IPS-NIHi7 (cell line): ENCODE measurements around the gene TSHZ2.

ENCODE experiments used
- DNase-seq: peaks from one replicate; pipeline ENCODE4 v3.0.0; 2012; ENCODE audit warnings: mixed read lengths; ENCODE audit errors: extremely low spot score

TSHZ2 gene

DNA sequence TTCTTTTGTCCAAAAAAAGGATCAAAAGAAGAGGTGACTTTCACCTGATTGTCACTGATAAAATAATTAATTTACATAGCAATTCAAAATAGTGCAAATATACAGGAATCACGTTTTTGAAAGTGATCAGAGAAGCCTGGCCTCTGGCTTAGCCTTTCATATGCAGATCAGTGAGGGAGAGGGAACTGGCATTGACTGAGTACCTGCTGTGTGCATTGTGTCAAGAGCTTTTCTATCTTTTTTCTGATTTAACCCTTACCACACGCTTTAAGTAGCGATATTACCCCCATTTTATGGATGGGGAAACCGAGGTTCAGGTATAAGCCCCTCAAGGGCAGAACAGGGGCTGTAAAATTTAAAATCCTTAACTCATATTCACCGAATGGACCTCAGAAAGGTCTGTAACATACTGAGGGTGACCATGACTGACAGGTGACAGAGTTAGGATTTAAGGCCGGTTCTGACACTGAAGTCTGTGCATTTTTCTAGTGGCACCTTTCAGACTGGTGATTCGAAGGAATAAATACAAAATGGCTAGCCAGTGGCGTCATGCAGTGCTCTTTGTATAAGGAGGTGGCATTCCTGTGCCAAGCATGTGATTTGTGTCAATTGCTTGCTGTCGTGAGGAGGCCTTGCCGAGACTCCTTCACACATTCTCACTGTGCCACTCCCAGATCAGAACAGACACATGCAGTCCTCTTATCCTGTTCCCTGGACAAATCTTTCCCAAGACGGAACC lies 310.2 kb downstream of the TSHZ2 start:
- peak; percentile 41 for DNase-seq

DNA sequence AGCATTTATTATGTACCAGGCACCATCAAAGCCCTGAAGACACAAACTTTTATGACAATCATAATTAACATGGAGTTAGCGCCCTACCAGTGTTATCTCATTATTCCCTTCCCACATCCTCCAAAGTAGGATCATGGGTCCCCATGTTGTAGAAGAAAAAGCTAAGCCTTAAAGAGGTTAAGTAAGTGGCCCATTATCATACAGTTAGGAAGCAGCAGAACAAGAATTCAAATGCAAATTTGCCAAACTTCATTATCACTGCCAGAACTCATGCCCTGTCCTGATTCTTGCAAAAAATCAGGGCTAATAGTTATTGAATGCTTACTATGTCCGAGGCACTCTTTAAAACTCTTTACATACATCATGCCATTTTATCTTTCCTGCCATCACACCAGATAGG lies 310.9 kb downstream of the TSHZ2 start:
- no peak for DNase-seq

DNA sequence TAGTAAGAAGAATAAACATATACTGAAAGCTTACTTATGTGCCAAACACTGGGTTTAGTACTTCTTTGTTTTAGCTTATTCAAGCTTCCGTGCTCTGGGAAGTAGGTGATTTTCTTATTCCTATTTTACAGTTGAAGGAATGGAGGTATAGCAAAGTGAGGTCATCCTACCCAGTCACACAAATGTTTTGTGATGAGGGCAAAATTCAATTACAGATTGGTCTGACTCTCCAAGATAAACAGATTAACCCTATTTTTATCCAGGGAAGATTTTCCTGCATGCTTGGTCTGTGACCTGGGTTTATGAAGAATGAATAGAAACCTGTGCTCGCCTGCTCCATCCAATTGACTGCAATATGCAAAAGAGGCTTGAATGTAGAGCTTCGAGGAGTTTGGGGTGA lies 311.4 kb downstream of the TSHZ2 start:
- DNase-seq, result no peak

DNA sequence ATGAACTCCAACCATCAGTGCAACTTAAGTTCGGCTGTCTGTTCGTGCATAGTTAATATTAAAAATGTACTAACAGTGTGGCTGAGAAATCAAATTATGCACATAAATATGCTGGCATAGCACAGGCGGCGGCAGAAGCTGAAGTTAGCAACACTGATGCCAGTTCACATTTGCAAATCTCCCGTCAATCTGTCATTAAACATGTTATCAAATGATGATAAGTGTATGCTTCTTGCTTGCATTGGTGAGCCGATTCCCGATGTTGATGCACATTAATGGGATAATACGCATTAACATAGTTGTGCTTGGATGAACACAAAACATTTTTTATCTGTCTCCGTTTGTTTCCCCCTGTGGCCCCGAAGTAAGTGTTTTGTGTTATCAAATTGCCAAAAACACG lies 312.1 kb downstream of the TSHZ2 start:
- DNase-seq, result no peak

DNA sequence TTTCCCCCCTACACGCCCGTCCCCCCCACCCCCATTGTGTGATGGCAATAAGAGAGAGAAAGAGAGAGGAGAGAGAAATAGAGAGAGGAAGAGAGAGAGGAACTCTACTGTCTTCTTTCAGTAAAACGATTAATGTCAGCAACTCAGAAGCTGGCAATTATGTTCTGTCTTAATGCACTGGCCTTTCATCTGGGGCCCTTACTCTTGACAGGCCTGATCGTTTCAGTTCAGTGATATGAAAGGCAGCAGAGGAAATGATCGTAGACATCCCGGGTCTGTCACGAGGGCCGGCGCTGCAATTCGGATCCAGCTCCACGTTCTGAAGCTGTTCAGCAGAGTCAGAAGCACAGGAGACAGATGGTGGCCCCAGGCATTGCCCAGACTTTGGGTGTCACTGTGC lies 312.5 kb downstream of the TSHZ2 start:
- DNase-seq, result no peak

DNA sequence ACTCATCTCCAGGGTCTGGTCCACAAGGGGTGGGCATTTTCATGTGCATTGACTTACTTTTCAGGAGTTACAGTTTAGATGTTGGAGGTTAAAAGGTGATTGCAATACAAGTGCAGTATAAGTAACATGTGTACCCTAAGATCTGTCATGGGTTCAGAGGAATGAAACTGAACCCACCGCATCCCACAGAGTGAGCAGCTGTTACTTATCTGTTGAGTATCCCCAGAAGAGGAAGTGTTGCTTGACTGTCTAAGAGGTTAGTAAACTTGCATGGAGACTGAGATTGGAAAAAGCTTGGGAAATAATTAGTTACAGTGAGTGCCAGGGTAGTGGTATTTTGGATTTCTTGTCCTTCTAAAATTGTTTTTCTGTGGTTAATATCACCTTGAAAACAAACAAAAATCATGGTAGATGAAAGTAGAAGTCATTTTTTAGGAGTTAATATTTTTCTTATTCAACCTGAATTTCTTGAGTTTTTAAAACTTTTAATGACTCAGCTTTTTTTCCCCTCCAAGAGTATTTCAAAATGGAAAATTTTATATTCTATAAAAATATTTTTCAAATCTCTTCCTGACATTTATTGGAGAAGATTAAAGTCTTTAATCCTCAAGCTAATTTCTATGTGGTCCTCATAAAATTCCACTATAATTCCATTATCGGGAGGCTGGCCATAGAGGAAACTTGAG lies 315.3 kb downstream of the TSHZ2 start:
- DNase-seq, result no peak

DNA sequence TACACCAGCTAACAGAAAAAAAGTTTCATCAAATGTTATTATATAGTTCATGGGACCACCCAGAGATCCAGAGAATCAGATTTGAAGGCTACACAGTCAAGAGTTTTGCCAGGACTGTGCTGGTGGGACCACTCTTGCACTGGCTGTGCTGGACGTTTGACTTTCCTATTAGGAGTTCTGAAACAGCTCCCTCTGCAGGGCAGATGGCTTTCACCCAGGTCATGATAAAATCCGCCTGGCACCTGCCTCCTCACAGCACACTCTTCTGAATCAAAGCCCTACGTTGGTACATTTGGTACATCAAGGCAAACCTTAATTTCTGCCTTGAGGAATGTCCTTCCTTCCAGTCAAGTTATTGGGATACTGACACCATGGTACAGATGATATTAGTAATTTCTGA lies 319.4 kb downstream of the TSHZ2 start:
- peak; percentile 76 for DNase-seq

DNA sequence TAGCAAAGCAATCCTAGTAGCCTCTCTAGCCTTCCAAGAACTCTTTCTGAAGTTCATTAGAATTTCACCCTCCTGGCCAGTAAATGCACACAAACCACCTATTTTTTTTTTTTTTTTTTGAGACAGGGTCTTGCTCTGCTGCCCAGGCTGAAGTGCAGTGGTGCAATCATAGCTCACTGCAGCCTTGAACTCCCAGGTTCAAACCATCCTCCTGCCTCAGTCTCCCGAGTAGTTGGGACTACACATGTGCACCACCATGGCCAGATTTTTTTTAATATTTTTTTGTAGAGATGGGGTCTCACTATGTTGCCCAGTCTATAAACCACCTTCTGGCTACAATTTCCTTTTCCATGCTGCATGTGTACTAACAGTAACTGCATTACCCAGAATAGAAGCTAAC lies 320.2 kb downstream of the TSHZ2 start:
- DNase-seq, result no peak

DNA sequence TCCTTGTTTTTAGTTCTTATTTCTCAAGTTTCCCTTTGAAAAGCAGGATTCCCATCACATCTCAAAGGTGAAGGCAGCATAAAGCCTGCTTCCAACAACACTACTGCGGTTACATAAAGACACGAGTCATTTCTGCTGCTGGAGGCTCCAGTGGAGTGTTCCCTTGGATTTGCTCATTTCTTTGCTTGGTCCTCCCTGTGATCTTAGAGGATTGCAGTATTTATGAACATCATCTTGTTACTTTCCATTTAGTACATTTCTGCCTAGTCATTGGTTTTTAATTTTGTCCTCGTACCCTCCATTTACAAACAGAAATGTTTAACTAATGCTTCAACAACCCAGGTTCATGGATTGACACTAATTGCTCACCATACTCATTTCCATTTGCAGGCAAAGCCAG lies 322.6 kb downstream of the TSHZ2 start:
- DNase-seq, result no peak

DNA sequence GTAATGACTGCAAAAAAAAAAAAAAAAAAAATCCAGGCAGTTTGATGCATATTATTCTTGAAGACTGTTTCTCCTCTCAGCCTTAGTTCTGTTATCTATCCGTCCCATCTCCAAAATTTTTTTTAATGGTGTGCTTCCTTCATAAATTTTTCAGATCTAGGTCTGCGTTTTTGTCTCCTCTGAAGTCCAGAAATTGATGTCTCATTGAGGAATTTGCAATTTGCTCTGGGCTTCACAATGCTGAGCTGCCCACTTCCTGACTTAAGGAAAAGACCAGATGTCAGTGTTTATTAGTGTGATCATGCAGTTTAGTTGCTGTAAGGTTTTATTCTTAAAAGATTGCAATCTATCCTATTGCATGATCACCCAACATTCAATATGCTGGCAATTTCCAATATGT lies 323.9 kb downstream of the TSHZ2 start:
- DNase-seq, result no peak

DNA sequence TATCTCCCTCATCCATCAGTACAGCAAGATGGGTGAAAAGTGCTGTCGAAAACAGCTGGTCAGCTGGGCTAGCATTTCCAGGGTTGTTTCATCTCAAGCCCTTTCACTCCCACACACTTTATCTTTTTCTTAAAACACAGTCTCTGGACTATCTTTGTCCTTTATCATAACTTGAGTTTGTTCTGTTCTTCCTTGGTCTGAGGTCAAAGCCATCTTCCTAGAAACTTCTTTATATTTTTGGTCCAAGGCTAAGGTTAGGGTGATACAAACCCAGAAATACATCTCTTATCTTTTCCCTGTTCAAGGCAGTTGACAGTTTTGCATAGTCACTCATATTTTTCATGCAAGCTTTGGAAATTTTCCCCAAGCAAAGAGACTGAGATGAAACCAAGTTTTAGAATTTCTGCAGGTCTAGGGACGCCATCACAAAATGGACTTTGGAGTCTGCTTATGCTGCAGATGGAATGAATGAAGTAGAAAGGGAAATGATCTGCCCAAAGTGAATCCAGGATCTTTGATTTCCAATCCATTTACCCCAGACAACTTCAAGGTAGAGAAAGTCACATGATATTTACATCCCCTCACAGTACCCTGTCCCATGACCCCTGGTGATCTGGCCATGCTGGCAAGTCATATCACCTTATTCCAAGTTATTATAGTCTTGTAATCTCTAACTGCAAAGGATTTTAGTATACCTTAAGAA lies 324.4 kb downstream of the TSHZ2 start:
- no peak for DNase-seq

DNA sequence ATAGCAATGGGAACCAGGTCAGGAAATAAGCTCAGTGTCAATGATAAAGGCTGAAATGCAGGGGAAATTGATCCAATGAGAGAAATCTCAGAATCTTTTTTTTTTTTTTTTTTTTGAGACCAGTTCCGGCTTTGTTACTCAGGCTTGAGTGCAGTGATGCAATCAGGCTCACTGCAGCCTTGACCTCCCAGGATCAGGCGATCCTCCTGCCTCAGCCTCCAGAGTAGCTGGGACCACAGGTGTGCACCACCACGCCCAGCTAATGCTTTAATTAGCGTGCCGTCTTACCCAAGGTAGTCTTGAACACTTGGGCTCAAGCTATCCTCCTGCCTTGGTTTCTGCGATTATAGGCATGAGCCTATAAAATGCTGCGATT lies 325.0 kb downstream of the TSHZ2 start:
- no peak for DNase-seq

DNA sequence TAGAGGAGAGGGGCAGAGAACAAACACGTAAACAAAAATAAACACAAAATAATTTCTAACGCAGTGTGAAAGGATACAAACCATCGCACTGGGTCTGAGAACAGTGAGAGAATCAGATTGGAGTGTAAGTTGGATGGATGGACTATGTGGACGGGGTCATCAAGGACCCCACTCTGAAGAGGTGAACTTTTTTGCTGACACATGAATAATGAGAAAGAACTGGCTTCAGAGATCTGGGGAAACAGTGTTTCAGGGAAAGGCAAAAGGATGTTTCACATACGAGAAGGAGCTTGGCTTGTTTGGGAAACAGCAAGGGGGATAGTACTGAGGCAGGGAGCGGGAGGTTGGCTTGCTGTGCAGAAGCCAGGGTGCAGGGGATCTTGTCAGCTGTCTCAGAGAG lies 326.1 kb downstream of the TSHZ2 start:
- no peak for DNase-seq

DNA sequence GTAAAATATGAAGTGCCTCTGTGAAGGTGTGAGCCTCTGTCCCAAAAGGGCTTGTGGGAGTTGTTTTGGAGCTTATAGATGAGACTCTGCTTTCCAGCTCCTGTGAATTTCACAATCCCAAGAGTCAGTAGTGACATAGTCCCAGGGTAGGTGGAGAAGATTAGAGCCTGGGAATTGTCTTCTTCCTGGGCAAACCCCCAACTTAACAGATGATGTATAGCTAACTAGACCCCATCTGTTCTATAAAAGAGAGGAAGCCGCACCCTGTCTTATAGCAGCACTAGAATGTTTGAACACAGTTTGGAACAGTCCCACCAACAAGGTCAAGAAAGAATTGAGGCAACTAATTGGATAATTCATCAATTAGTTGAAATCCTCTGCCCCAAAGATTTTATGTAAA lies 326.8 kb downstream of the TSHZ2 start:
- no peak for DNase-seq

DNA sequence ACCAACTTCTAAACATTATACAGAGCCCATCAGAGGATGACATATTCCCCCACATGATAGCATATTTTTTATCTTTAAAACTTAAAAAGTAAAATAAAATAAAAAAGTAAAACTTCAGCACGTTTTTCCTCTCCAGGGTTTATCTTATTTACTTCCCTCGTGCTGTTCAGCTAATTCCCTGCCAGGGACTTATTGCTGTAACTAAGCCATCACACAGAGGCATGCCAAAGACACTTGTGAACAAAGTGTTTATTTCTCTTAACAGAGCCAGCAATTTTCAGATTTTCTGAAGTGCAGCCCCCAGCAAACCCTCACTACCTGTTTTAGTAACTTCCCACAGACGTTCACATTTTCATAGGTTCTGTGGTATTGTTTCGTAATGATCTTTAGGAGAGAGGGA lies 327.7 kb downstream of the TSHZ2 start:
- DNase-seq, result no peak

DNA sequence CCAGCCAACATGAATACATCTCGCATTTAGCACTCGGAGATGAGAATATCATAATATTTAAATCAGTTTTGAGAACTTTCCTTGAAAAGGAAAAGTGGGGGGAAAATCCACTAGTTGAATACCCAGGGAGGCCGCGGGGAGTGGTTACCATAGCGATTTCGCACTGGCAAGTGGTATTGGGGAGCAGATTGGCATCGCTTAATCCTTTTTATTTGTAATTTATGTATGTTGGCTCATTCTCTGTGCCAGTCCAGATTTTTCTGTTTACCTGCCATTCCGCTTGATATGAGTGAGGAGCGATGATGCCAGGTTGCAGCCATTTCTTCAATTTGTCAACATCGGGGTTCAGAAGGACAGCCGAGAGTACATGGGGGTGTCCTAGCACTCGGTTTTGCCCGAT lies 329.7 kb downstream of the TSHZ2 start:
- no peak for DNase-seq

DNA sequence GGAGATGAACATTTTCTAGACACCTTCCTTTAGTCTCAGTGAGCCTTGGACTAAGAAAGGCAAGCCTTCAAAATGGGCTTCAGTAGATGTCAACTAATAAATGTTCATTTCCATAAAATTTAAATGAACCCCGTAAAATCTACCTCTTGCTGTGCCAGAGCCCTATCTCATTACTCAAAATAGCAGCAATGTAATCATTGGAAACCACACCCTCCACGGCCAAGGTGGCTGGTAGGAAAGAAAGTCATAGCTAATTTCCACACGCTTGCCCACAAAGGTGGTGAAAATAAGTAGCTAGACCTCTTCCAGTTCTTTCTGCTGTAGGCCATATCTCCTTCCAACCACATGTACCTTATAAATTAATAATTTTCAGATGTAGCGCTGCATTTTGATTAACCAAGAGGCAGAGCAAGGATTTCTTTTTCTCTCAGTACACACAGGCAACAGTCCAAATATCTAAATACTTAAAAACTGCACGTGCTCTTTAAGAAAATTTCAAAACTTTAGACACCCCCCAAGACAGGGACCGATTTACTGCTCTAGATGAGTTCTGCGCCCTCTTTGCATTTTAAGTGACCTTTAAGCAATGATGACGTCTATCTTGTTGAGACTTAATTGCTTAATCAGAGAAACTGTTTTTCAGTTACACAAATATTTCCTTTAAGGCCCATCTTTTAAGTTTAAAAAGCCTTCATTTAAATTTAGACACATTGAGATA lies 330.7 kb downstream of the TSHZ2 start:
- no peak for DNase-seq

DNA sequence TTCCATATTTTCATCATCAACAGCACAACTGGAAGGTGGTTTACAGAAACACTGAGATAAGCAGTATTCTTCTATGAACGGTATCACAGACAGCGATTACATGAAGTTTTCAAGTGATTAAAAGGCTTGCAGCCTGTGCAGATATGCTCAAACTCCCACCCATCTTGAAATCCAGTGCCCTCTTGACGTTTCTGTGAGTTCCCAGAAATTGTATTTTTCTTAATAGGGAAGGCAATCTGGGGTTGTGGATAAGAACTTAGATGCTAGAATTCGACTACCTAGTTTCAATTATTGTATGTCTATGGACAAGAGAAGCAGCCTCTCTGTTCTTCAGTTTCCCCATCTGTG lies 331.2 kb downstream of the TSHZ2 start:
- DNase-seq, result no peak

DNA sequence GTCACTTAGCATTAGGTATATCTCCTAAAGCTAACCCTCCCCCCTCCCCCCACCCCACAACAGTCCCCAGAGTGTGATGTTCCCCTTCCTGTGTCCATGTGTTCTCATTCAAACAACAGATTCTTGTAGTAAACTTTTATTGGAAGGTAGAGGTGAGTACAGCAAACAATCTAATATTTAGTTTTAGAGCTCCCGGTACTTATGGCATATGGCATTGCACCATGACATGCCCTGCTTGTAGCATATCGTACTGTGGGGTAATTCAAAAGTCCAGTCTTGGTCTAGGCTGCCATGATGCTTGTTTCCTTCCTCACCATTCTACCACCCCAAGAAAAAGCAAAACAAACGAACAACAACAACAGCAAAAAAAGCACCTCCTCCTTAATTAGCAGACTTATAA lies 332.0 kb downstream of the TSHZ2 start:
- DNase-seq, result no peak

DNA sequence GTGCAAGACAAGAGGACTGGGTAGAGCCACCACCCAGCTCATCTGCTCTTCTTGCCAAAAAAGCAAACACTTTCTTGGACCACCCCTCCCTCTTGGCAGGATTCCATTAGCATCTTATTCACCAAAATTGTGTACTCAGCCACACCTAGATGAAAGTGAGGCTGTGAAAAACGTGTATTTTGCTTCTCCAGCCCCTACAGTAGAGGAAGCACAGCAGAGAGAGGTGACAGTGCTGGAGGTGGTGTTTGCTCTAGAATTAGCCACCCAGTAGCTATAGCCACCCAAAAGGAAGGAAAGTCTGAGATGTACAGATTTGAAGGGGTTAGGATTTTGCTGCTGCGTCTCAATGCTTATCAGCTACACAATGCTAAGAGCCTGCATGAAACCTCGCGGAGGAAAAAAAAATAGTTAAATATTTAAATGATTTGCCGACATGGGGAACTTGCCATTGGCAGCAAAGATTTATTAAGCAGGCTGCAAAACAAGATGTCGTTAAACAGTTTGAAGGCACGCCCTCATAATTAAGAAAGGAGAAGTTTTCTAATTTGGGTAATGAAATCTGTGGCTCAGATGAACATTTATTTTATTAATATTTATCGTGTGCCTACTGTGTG lies 334.1 kb downstream of the TSHZ2 start:
- DNase-seq, result no peak

DNA sequence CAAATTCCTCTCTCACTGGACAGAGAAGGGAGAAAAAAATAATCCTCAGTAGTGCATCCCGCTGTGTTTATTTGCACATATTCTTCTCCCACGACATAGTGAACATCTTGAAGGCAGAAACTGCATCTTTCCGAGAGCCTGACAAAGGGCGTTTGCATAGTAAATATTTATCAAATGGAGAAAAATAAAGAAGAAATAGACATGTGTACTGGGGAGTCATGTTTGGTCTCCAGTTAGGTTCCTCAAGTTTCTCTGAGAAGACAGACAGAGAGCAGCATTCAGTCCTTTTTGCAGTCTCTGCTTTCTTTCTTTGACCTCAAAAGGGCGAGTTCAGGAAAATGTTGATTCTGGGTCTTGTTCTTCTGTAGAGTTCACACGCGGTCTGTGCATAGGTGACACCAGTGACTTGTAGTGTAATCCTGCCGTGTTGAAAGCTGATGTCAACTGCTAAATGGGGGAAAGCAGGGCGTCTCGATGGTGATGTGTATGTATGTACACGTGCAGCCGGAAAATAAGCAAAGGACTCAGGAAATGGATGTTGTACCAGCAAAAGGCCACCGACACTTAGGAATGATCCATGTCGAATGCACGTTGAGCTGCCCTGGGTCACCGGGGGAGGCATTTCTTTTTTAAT lies 335.9 kb downstream of the TSHZ2 start:
- DNase-seq, result no peak

DNA sequence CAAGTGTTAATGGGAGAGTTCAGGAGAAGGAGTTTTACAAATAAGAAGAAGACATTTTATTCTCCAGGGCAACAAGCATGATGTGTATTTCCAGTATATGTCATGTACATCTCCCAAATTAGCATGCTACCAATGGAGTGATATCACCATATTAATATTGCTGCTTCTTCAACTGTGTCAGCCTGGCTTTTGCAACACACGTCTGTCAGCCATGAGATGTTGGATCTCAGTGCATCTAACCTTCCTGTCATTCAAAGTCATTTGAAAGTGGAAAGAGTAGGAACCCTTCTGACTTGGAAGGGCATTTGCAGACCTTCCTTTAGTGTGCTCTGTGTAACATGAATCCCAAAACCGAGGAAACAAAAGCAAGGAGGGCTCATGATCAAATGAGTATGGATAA lies 337.4 kb downstream of the TSHZ2 start:
- DNase-seq, result no peak
